LNCAP (cell line): ENCODE data around the gene CLEC12A.

ENCODE experiments used
- CTCF ChIP-seq: fragments of 450-650 bp; IDR thresholded peaks from 2 replicates; pipeline ENCODE4 v1.5.1; 2017; ENCODE audit warnings: mild to moderate bottlenecking

The CLEC12A gene

GRCh38 chr12:9977916-9978315 is 6.7 kb downstream of the CLEC12A start:
- TF ChIP-seq CTCF = no peak

GRCh38 chr12:9980126-9980525 is 8.9 kb downstream of the CLEC12A start:
- no peak for TF ChIP-seq CTCF

GRCh38 chr12:9991876-9992275 is 20.7 kb downstream of the CLEC12A start:
- TF ChIP-seq CTCF = no peak

- no peak for TF ChIP-seq CTCF
These were observed 21.1 kb downstream of the CLEC12A start for GRCh38 chr12:9992296-9992695.

GRCh38 chr12:9999016-9999415 is 27.8 kb downstream of the CLEC12A start, which contains the start of gene CLEC1B:
CLEC1B (minus strand) TSS chr12:9999121; CDS start chr12:9999100, 21 bp downstream.
- no peak for TF ChIP-seq CTCF

GRCh38 chr12:10001171-10001776 is 30.1 kb downstream of the CLEC12A start:
- no peak for TF ChIP-seq CTCF

- TF ChIP-seq CTCF = no peak
These were observed 41.6 kb downstream of the CLEC12A start for GRCh38 chr12:10012630-10013330.
